Glutamatergic neuron (in vitro differentiated cells): Measurements from ENCODE around the gene NTMT2. TPM values are rescaled to one million over a fixed set of nuclear protein-coding genes. Genes with fewer than 3 reads are reported as not detected.

Experiments
- DNase-seq: peaks from one replicate; pipeline ENCODE4 v3.0.0; 2022
- H3K27ac Mint-ChIP-seq: one replicate; pipeline ENCODE4 v1.8.0; 2020; ENCODE audit warnings: mild to moderate bottlenecking, mixed read lengths, inconsistent platforms; ENCODE audit not compliant: unreplicated experiment
- H3K27me3 Mint-ChIP-seq: one replicate; pipeline ENCODE4 v1.8.0; 2020; ENCODE audit warnings: mild to moderate bottlenecking, moderate library complexity, mixed read lengths, inconsistent platforms; ENCODE audit not compliant: unreplicated experiment
- H3K36me3 Mint-ChIP-seq: one replicate; pipeline ENCODE4 v1.8.0; 2020; ENCODE audit warnings: mild to moderate bottlenecking, mixed read lengths, inconsistent platforms; ENCODE audit not compliant: unreplicated experiment
- H3K4me1 Mint-ChIP-seq: one replicate; pipeline ENCODE4 v1.8.0; 2020; ENCODE audit warnings: mild to moderate bottlenecking, low read depth, mixed read lengths, inconsistent platforms; ENCODE audit not compliant: unreplicated experiment
- H3K4me3 Mint-ChIP-seq: one replicate; pipeline ENCODE4 v1.8.0; 2020; ENCODE audit warnings: mild to moderate bottlenecking, mixed read lengths, inconsistent platforms; ENCODE audit not compliant: unreplicated experiment
- H3K9me3 Mint-ChIP-seq: one replicate; pipeline ENCODE4 v1.8.0; 2020; ENCODE audit warnings: mild to moderate bottlenecking, moderate library complexity, mixed read lengths, inconsistent platforms; ENCODE audit not compliant: unreplicated experiment
- total RNA-seq: library from RNA; stranded (reverse); fragmentation: NEBNext Ultra II Directional; extraction: Animal tissue kit (Norgen Biotek cat#: 25700); gene quantifications from one replicate; pipeline ENCODE4 v1.2.1, GENCODE V29; 2021; ENCODE audit not compliant: unreplicated experiment
- TF ChIP-seq, protein P1 (sequence below): fragments of 200-600 bp; sonication (generic); IDR thresholded peaks from one replicate; pipeline ENCODE4 v1.5.0; 2021; ENCODE audit not compliant: partially characterized antibody, unreplicated experiment

Gene NTMT2
- total RNA-seq, 1 donor from 2014 or later: not detected

DNA sequence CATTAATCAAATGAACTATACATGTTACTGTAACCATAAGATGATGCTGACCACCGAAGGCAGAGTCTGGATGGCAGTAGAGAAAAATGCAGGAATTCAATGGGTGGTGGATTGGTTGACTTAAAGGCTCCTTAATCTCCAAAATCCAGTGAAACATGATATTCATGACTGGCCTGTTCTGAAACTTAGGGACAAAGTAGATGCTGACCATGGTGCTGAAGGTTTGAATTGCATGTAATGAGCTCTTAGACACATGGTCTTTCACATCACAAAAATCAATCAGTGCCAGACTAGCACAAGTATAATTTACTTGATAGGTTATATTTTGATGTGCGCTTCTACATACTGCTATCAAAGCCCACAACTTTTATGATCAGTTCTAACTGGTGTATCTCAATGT is 30.9 kb upstream of the NTMT2 start:
- H3K36me3 Mint-ChIP-seq: peaks cover 5% of the 10 kb centered on the region
- no peaks in the 10 kb centered on the region for H3K4me1 Mint-ChIP-seq
- DNase-seq: no peak
- no peak overlapping the region for H3K4me3 Mint-ChIP-seq
- no peak overlapping the region for H3K27ac Mint-ChIP-seq
- H3K27me3 Mint-ChIP-seq: peaks cover 4% of the 10 kb centered on the region
- TF ChIP-seq, protein P1, sequence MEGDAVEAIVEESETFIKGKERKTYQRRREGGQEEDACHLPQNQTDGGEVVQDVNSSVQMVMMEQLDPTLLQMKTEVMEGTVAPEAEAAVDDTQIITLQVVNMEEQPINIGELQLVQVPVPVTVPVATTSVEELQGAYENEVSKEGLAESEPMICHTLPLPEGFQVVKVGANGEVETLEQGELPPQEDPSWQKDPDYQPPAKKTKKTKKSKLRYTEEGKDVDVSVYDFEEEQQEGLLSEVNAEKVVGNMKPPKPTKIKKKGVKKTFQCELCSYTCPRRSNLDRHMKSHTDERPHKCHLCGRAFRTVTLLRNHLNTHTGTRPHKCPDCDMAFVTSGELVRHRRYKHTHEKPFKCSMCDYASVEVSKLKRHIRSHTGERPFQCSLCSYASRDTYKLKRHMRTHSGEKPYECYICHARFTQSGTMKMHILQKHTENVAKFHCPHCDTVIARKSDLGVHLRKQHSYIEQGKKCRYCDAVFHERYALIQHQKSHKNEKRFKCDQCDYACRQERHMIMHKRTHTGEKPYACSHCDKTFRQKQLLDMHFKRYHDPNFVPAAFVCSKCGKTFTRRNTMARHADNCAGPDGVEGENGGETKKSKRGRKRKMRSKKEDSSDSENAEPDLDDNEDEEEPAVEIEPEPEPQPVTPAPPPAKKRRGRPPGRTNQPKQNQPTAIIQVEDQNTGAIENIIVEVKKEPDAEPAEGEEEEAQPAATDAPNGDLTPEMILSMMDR: no peak
- peaks cover 5% of the 10 kb centered on the region for H3K9me3 Mint-ChIP-seq

DNA sequence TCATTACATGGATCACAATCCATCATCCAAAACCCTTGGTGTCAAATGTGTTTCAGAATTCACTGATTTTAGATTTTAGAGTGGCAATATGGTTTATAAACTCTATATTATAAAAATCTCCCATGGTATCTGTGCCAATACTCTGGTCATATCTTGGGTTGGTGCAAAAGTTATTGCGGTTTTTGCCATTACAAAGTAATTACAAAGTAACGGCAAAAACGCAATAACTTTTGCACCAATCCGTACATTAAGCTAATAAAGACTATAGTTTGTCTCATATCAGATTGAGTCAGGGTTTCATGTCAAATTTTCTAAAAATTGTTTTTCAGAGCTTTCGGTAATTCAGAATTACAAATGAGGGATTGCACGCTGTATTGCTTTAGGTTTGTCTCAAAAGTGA is 23.4 kb upstream of the NTMT2 start:
- Mint-ChIP-seq H3K27ac (no peak overlapping the region), H3K9me3 (no peaks in the 10 kb centered on the region), H3K27me3 (peaks cover 1% of the 10 kb centered on the region), H3K4me1 (no peaks in the 10 kb centered on the region), H3K36me3 (no peaks in the 10 kb centered on the region), H3K4me3 (no peak overlapping the region)
- TF ChIP-seq, protein P1: no peak
- DNase-seq: no peak

DNA sequence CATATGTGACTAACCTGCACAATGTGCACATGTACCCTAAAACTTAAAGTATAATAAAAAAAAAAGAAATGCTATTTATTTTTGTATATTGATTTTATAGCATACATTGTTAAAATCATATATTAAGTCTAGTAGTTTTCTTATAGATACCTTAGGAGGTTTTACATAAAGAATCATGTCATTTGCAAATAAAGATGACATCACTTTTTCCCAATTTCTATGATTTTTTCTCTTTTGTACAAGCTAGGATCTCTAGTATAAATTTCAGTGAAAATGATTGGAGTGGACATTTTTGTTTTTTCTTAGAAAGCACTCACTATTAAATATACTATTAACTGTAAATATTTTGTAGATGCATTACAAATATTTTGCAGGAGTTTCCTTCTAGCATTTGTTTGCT is 20.5 kb upstream of the NTMT2 start:
- Mint-ChIP-seq H3K4me1 (no peaks in the 10 kb centered on the region), H3K4me3 (no peak overlapping the region), H3K27me3 (no peaks in the 10 kb centered on the region), H3K9me3 (peaks cover 2% of the 10 kb centered on the region), H3K36me3 (no peaks in the 10 kb centered on the region), H3K27ac (no peak overlapping the region)
- TF ChIP-seq, protein P1: no peak
- no peak for DNase-seq

DNA sequence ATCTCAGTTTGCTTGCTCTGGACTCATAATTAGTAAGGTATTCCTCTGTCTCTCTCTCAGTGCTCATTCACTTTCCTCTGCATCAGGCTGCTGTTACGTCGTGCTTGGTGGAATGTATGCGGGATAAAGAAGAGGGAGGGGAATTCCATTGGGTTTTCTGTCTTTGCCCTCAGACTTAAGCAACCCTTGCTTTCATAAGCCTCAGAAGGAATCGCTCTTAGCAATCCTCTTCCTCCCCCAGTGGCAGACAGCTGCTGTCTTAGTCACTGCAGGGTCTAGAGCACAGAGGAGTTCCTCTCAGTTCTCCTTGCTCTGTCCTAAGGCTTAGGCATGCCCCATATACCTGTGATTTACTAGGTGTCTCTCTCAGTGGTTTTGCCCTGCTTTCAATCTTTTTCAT is 19.1 kb upstream of the NTMT2 start:
- Mint-ChIP-seq H3K36me3 (no peaks in the 10 kb centered on the region), H3K4me3 (no peak overlapping the region)
- TF ChIP-seq, protein P1: no peak

DNA sequence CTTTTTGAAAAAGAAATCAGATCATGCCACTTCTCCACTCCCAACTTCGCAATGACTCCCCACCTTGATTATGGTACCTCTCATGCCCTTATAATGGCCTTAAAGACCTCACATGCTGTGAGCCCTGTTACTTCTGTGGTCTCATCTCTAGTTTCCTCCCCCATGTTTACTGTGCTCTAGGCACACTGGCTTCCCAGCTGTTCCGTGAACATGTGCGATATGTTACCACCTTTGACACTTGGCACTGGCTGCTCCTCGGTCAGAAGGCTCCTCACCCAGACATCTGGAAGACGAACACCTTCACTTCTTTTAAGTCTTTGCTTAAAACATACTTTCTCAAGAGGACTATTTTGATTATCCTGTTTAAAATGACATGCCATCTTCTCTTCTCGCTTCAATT is 14.3 kb upstream of the NTMT2 start:
- Mint-ChIP-seq H3K4me1 (peaks cover 2% of the 10 kb centered on the region), H3K27me3 (no peaks in the 10 kb centered on the region), H3K9me3 (peaks cover 2% of the 10 kb centered on the region), H3K27ac (no peak overlapping the region), H3K36me3 (no peaks in the 10 kb centered on the region), H3K4me3 (no peak overlapping the region)
- no peak for DNase-seq
- TF ChIP-seq, protein P1: no peak

More for the DNA sequence above, 19.1 kb upstream of the NTMT2 start:
- no peaks in the 10 kb centered on the region for H3K27me3 Mint-ChIP-seq
- peaks cover 2% of the 10 kb centered on the region for H3K9me3 Mint-ChIP-seq
- H3K4me1 Mint-ChIP-seq: peaks cover 2% of the 10 kb centered on the region
- no peak for DNase-seq
- no peak overlapping the region for H3K27ac Mint-ChIP-seq
